Thoracic aorta (tissue), 2 donors: ENCODE results near the gene PTOV1. TPM values are rescaled to one million over a fixed set of nuclear protein-coding genes. Genes with fewer than 3 reads are reported as not detected.

Experiments
- ATAC-seq: fragments of 150-250 bp; one replicate; pipeline ENCODE4 v1.8.0; 2017; ENCODE audit warnings: low read depth; ENCODE audit not compliant: insufficient number of reproducible peaks, low FRiP score
- DNase-seq: peaks from one replicate; pipeline ENCODE4 v3.0.0-alpha.2; 2020; ENCODE audit warnings: low spot score
- H3K27ac ChIP-seq, 2 donors: fragments of 200-600 bp; sonication (generic); 1 replicate in 1 of 2; 2 replicates in 1 of 2; pipeline ENCODE4 v1.5.1; 2016; ENCODE audit warnings: mild to moderate bottlenecking in 2 of 2, moderate library complexity in 2 of 2
- H3K27me3 ChIP-seq: fragments of 200-600 bp; sonication (generic); replicated peaks from 2 replicates; pipeline ENCODE4 v1.6.0; 2016; ENCODE audit warnings: mild to moderate bottlenecking; ENCODE audit not compliant: insufficient read depth
- H3K36me3 ChIP-seq: fragments of 200-600 bp; sonication (generic); one replicate; pipeline ENCODE4 v1.5.1; 2016
- H3K4me1 ChIP-seq, 2 donors: fragments of 200-600 bp; sonication (generic); 1 replicate in 1 of 2; 2 replicates in 1 of 2; pipeline versions ENCODE4 v1.5.1 to v1.6.0; 2016; ENCODE audit warnings: low read depth in 2 of 2, mild to moderate bottlenecking in 1 of 2; ENCODE audit not compliant: control insufficient read depth in 1 of 2
- H3K4me3 ChIP-seq: fragments of 200-600 bp; sonication (generic); 2 replicates; pipeline ENCODE4 v1.5.1; 2016; ENCODE audit warnings: mild to moderate bottlenecking
- H3K9me3 ChIP-seq: fragments of 200-600 bp; sonication (generic); 2 replicates; pipeline ENCODE4 v1.5.1; 2016
- total RNA-seq, 2 donors: library from RNA; depleted of rRNA; stranded (reverse); fragments of >200 nt; gene quantifications; one replicate each; pipeline versions ENCODE4 v1.1.0 to v1.2.3, GENCODE V29; 2016
- TF ChIP-seq, protein P1 (sequence below): fragments of 200-600 bp; sonication (generic); IDR thresholded peaks from one replicate; pipeline ENCODE4 v1.5.1; 2019; ENCODE audit warnings: antibody characterized with exemption

PTOV1 gene
- total RNA-seq, 2 donors from 2014 or later = 62.9 to 72.2 TPM

DNA sequence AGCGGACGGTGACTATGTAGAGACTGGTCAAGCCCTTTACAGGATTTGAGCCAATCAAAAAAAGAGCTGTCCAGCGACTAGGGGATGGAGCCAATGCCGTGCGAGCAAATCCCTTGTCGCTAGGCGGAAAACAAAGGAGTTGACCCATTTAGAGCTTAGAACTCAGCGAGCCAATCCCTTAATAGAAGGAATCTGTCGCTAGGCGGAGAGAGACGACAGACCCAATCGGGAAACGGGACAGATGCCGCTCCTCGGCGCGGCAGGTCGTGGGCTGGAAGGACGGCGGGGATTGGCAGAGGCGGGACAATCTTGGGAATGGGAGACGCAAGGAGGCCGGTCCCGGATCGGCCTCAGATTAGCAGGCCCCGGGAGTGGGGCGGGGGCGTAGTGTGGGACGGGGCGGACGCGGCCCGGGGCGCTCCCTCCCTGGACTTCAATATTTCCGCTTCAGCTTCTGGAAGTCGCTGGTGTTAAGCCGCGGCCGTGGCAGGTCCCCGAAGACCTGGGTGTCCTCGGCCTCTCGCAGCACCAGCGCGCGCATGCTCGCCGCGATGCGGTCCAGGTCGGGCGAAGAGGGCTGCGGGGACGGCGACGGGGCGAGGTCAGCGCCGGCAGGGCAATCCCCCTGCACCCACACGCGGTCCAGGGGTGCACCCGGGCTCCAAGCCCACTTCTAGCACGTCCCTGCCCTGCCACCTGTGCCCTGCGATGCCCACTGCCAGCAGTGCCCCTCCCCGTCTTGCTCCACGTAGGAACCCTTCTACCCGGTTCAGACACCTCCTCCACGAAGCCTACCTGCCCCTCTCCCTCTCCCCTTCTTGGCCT, 18.7 kb downstream of the PTOV1 start:
- H3K4me3 ChIP-seq = peak overlapping the region; percentile 71
- peaks cover 18 to 48% of the 10 kb centered on the region in 2 donors for H3K4me1 ChIP-seq
- H3K27ac ChIP-seq = peak overlapping the region; percentile 90 to 92
- ATAC-seq (peak; percentile 96), DNase-seq (peak; percentile 88)
- TF ChIP-seq, protein P1, sequence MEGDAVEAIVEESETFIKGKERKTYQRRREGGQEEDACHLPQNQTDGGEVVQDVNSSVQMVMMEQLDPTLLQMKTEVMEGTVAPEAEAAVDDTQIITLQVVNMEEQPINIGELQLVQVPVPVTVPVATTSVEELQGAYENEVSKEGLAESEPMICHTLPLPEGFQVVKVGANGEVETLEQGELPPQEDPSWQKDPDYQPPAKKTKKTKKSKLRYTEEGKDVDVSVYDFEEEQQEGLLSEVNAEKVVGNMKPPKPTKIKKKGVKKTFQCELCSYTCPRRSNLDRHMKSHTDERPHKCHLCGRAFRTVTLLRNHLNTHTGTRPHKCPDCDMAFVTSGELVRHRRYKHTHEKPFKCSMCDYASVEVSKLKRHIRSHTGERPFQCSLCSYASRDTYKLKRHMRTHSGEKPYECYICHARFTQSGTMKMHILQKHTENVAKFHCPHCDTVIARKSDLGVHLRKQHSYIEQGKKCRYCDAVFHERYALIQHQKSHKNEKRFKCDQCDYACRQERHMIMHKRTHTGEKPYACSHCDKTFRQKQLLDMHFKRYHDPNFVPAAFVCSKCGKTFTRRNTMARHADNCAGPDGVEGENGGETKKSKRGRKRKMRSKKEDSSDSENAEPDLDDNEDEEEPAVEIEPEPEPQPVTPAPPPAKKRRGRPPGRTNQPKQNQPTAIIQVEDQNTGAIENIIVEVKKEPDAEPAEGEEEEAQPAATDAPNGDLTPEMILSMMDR = peak; percentile 7
- H3K9me3 ChIP-seq = no peaks in the 10 kb centered on the region
- H3K36me3 ChIP-seq = no peaks in the 10 kb centered on the region
- H3K27me3 ChIP-seq = no peaks in the 10 kb centered on the region

DNA sequence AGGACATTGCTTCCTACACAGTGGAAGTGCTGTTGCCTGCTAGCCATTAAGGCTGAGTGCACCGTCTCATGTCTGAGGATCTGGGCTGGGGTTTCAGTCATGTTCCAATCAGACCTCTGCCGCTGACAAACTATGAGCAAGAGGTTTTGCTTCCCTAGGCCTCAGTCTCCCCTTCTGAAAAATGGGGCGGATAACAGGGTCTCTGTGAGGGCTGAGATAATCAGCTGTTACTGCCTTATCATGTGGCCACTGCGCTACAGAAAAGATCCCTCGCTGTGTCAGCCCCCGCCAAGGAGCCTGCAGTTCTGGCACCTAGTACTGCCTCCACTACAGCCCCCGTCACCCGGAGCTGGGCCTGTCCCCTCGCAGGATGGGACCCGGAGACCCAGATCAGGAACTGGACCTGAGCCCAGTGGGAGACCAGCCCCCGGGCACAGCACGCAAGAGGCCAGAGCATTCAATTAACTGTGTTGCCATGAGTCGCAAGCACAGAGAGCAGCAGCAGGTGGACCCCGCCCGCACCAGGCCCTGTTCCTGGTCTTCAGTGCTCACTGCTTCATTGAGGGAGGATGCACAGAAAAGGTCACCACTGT, 19.4 kb downstream of the PTOV1 start:
- Histone ChIP-seq H3K36me3 (no peaks in the 10 kb centered on the region), H3K27me3 (no peaks in the 10 kb centered on the region), H3K9me3 (no peaks in the 10 kb centered on the region), H3K4me1 (peaks cover 20 to 49% of the 10 kb centered on the region in 2 donors), H3K4me3 (peak overlapping the region; percentile 68), H3K27ac (peak overlapping the region; percentile 67 to 80)
- no peak for ATAC-seq
- DNase-seq = no peak
- TF ChIP-seq, protein P1 = no peak

DNA sequence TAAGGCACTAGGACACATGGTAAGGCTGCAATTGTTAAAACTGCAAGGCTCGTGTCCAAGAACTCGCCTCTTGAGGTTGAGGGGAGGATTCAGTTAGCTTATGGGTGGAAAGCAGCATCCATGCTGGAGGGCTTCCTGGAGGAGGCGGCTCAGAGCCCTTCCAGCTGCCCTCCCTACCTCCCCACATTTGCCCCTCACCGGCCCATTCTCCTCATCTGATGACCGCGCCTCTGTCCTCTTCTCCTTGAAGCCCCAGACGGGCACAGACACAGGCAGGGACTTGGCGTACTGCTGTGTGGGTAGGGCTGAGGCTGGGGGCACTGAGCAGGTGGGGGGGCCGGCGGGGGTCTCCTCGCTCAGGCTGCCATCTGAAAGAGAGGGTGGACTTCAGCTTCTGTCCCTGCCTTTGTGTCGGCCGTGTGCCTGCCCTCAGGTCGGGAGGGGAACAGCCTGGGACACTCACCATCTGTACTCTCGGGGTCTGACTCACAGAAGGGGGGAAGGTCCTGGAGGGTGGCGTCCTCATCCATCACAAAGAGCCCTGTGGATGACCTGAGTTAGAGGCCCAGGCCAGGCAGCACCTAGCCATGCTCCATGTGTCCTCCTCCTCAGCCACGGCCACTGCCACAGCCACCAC, 20.5 kb downstream of the PTOV1 start:
- no peaks in the 10 kb centered on the region for H3K36me3 ChIP-seq
- no peaks in the 10 kb centered on the region for H3K27me3 ChIP-seq
- DNase-seq (no peak), ATAC-seq (no peak)
- no peaks in the 10 kb centered on the region for H3K9me3 ChIP-seq
- TF ChIP-seq, protein P1 = no peak
- no peak overlapping the region for H3K4me3 ChIP-seq
- no peak overlapping the region for H3K27ac ChIP-seq
- H3K4me1 ChIP-seq = peaks cover 18 to 44% of the 10 kb centered on the region in 2 donors

DNA sequence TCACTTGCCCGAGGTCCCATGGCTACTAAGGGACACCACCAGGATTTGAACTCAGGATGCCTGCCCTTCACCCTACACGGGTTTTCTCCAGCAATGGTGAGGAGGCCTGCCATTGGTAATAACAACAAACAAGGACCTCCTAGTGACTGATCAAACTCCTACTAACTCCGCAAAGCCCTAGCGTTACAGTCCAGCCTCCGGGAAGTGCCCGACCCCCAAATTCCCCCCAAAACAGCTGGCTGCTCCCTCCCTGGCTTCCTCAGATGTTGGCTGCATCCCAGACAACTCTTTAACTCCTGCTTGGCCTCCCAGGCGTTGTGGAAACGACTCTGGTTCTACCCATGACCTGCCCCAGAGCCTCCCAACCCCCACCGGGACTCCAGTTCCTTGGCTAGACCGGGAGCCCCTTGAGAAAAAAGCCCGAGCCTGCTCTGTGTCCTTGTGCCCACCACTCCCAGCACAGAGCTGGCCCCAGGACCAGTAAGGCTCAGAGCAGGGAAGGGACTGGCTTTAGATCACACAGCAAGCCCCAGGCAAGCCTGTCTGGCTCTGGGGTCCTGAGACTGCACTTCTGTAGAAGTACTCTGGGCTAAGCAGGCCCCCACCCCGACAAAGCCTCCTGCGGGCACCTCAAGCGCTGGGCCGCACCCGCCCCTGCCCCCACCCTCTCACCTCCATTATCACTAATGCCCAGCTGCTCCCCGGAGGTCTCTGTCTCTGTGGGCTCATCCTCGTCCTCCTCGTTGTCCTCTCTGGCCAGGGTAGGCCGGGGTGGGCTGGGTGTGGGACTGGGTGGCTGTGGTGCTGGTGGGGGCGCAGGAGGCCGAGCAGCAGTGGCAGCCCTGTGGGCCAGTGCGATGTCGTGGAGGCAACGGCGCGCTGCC, 21.5 kb downstream of the PTOV1 start:
- no peak for DNase-seq
- Histone ChIP-seq H3K4me3 (no peak overlapping the region), H3K27me3 (no peaks in the 10 kb centered on the region), H3K36me3 (no peaks in the 10 kb centered on the region), H3K9me3 (no peaks in the 10 kb centered on the region), H3K27ac (no peak overlapping the region), H3K4me1 (peaks cover 14 to 40% of the 10 kb centered on the region in 2 donors)
- no peak for ATAC-seq
- TF ChIP-seq, protein P1 = no peak
